ENCODE results near the gene PSME2. TPM values are rescaled to one million over a fixed set of nuclear protein-coding genes. Genes with fewer than 3 reads are reported as not detected.

Gene PSME2
- total and polyA plus RNA-seq, 5 experiments from 2014 or later, result 129 to 471 (median 402) TPM

GRCh38 chr14:24139272-24139934 lies 7.0 kb downstream of the PSME2 start:
- no peak for DNase-seq
- Mint-ChIP-seq H3K36me3 (peaks cover 0 to 33% (median 8%) of the 10 kb centered on the region in 3 donors), H3K27ac (peak overlapping the region in 9 of 10 donors; percentile 18 to 86 (median 58)), H3K4me3 (peak overlapping the region; percentile 31 to 89 (median 66)), H3K9me3 (no peaks in the 10 kb centered on the region), H3K27me3 (no peaks in the 10 kb centered on the region), H3K4me1 (peaks cover 29 to 75% (median 69%) of the 10 kb centered on the region in 4 donors)
- POLR2A ChIA-PET, result interaction anchor here (4.1 to 9.5 kb wide), 2 partner anchors 7 to 23 kb away, joined by 64 to 177 read pairs; partner anchors contain the start of genes DCAF11, NRL, PSME2 and RNF31
- ATAC-seq, result no peak

GRCh38 chr14:24138396-24139271 lies 7.8 kb downstream of the PSME2 start:
- H3K36me3 Mint-ChIP-seq, result peaks cover 0 to 25% (median 8%) of the 10 kb centered on the region in 3 donors

GRCh38 chr14:24137529-24138395 lies 8.6 kb downstream of the PSME2 start:
- Mint-ChIP-seq H3K27ac (peak overlapping the region in 9 of 10 donors; percentile 57 to 93 (median 86)), H3K4me3 (peak overlapping the region; percentile 55 to 91 (median 89)), H3K4me1 (peaks cover 29 to 67% (median 62%) of the 10 kb centered on the region in 4 donors), H3K36me3 (peaks cover 0 to 19% (median 8%) of the 10 kb centered on the region in 3 donors), H3K27me3 (no peaks in the 10 kb centered on the region), H3K9me3 (no peaks in the 10 kb centered on the region)
- ATAC-seq (no peak), DNase-seq (no peak)
- POLR2A ChIA-PET, result interaction anchor here (0.5 to 9.5 kb wide), 12 partner anchors 9 to 292 kb away, joined by 3 to 177 read pairs (median 4); partner anchors contain the start of genes DCAF11, IRF9, KHNYN and NRL

More at GRCh38 chr14:24138396-24139271, 7.8 kb downstream of the PSME2 start:
- Mint-ChIP-seq H3K27me3 (no peaks in the 10 kb centered on the region), H3K9me3 (no peaks in the 10 kb centered on the region), H3K4me3 (peak overlapping the region; percentile 41 to 91 (median 72)), H3K4me1 (peaks cover 26 to 70% (median 64%) of the 10 kb centered on the region in 4 donors), H3K27ac (peak overlapping the region in 8 of 10 donors; percentile 38 to 87 (median 76))
- DNase-seq (no peak), ATAC-seq (no peak)
- POLR2A ChIA-PET, result interaction anchor here (0.5 to 9.5 kb wide), 6 partner anchors 8 to 132 kb away, joined by 3 to 177 read pairs (median 4); partner anchors contain the start of genes DCAF11, NRL, PSME2 and RABGGTA

- no peaks in the 10 kb centered on the region for H3K9me3 Mint-ChIP-seq
- H3K27me3 Mint-ChIP-seq, result no peaks in the 10 kb centered on the region
- DNase-seq (no peak), ATAC-seq (no peak)
- peaks cover 0 to 19% (median 8%) of the 10 kb centered on the region in 3 donors for H3K36me3 Mint-ChIP-seq
- POLR2A ChIA-PET, result interaction anchor here (0.7 to 9.5 kb wide), 18 partner anchors 7 to 293 kb away, joined by 3 to 177 read pairs (median 4); partner anchors contain the start of genes CHMP4A, DCAF11, GMPR2 and IRF9
- H3K4me1 Mint-ChIP-seq, result peaks cover 32 to 71% (median 65%) of the 10 kb centered on the region in 4 donors
- peak overlapping the region; percentile 86 to 91 (median 89) for H3K4me3 Mint-ChIP-seq
- H3K27ac Mint-ChIP-seq, result peak overlapping the region; percentile 81 to 97 (median 92)
These were observed 9.5 kb downstream of the PSME2 start for GRCh38 chr14:24136684-24137528.

GRCh38 chr14:24135834-24136683 lies 10.4 kb downstream of the PSME2 start, which contains the start of gene PSME1:
TSS of gene PSME1 (plus strand) at chr14:24136194. CDS start at chr14:24136263, 69 bp downstream.
- peak within 1 kb of the TSS; percentile 86 to 97 (median 94) for H3K27ac Mint-ChIP-seq
- DNase-seq (peak; percentile 88 to 96 (median 94)), ATAC-seq (peak; percentile 88 to 94)
- H3K9me3 Mint-ChIP-seq, result no peaks in the 10 kb centered on the region
- peak within 1 kb of the TSS; percentile 87 to 98 (median 93) for H3K4me3 Mint-ChIP-seq
- H3K36me3 Mint-ChIP-seq, result peaks cover 0 to 19% (median 8%) of the 10 kb centered on the region in 3 donors
- POLR2A ChIA-PET, result interaction anchor here (0.7 to 9.5 kb wide), 21 partner anchors 8 to 295 kb away, joined by 3 to 177 read pairs (median 4); partner anchors contain the start of genes CHMP4A, DCAF11, GMPR2 and IRF9
- H3K4me1 Mint-ChIP-seq, result peaks cover 34 to 68% (median 66%) of the 10 kb centered on the region in 4 donors
- H3K27me3 Mint-ChIP-seq, result no peaks in the 10 kb centered on the region

GRCh38 chr14:24135584-24135833 lies 10.9 kb downstream of the PSME2 start:
- H3K4me3 Mint-ChIP-seq, result peak overlapping the region; percentile 87 to 98 (median 93)
- peak overlapping the region; percentile 86 to 96 (median 94) for H3K27ac Mint-ChIP-seq
- peaks cover 33 to 68% (median 63%) of the 10 kb centered on the region in 4 donors for H3K4me1 Mint-ChIP-seq
- no peaks in the 10 kb centered on the region for H3K27me3 Mint-ChIP-seq
- ATAC-seq (peak in 1 of 2 donors; percentile 4), DNase-seq (no peak)
- POLR2A ChIA-PET, result interaction anchor here (0.7 to 9.5 kb wide), 18 partner anchors 8 to 295 kb away, joined by 3 to 177 read pairs (median 4); partner anchors contain the start of genes CHMP4A, DCAF11, GMPR2 and IRF9
- H3K9me3 Mint-ChIP-seq, result no peaks in the 10 kb centered on the region
- peaks cover 0 to 19% (median 8%) of the 10 kb centered on the region in 3 donors for H3K36me3 Mint-ChIP-seq

- no peak for ATAC-seq
- no peaks in the 10 kb centered on the region for H3K9me3 Mint-ChIP-seq
- no peaks in the 10 kb centered on the region for H3K27me3 Mint-ChIP-seq
- peak overlapping the region in 1 of 10 donors; percentile 18 for H3K27ac Mint-ChIP-seq
- POLR2A ChIA-PET, result interaction anchor here (0.7 to 9.5 kb wide), 9 partner anchors 13 to 1205 kb away, joined by 3 to 177 read pairs (median 4); partner anchors contain the start of genes DCAF11, NRL, PRMT5 and PSME2
- peaks cover 0 to 11% (median 5%) of the 10 kb centered on the region in 3 donors for H3K36me3 Mint-ChIP-seq
- peaks cover 28 to 54% (median 50%) of the 10 kb centered on the region in 4 donors for H3K4me1 Mint-ChIP-seq
- H3K4me3 Mint-ChIP-seq, result peak overlapping the region in 1 of 10 donors; percentile 22
- DNase-seq, result no peak
These were observed 12.7 kb downstream of the PSME2 start for GRCh38 chr14:24133735-24134134.

- no peak for DNase-seq
- peaks cover 25 to 47% (median 44%) of the 10 kb centered on the region in 4 donors for H3K4me1 Mint-ChIP-seq
- peaks cover 0 to 4% (median under 1%) of the 10 kb centered on the region in 3 donors for H3K36me3 Mint-ChIP-seq
- H3K27ac Mint-ChIP-seq, result peak overlapping the region; percentile 74 to 96 (median 93)
- POLR2A ChIA-PET, result interaction anchor here (1.0 to 9.5 kb wide), 7 partner anchors 8 to 63 kb away, joined by 3 to 177 read pairs (median 4); partner anchors contain the start of genes DCAF11, EMC9, NRL and PSME2
- peak overlapping the region in 8 of 10 donors; percentile 21 to 85 (median 65) for H3K4me3 Mint-ChIP-seq
- ATAC-seq, result no peak
- H3K9me3 Mint-ChIP-seq, result no peaks in the 10 kb centered on the region
- H3K27me3 Mint-ChIP-seq, result no peaks in the 10 kb centered on the region
These were observed 13.4 kb downstream of the PSME2 start for GRCh38 chr14:24132976-24133375.

- Mint-ChIP-seq H3K27me3 (no peaks in the 10 kb centered on the region), H3K4me3 (peak overlapping the region; percentile 21 to 85 (median 71)), H3K4me1 (peaks cover 24 to 42% (median 37%) of the 10 kb centered on the region in 4 donors), H3K27ac (peak overlapping the region; percentile 74 to 96 (median 93)), H3K9me3 (no peaks in the 10 kb centered on the region), H3K36me3 (peaks cover 0 to 3% (median 0%) of the 10 kb centered on the region in 3 donors)
- DNase-seq (peak in 5 of 10 donors; percentile 32 to 47 (median 37)), ATAC-seq (peak; percentile 10 to 16)
- POLR2A ChIA-PET, result interaction anchor here (1.1 to 9.5 kb wide), 5 partner anchors 9 to 24 kb away, joined by 3 to 177 read pairs (median 7); partner anchors contain the start of genes DCAF11, EMC9, NRL and PSME2
These were observed 14.2 kb downstream of the PSME2 start for GRCh38 chr14:24132061-24132685.
